ENCODE measurements around the gene CYP27A1. TPM values are rescaled to one million over a fixed set of nuclear protein-coding genes. Genes with fewer than 3 reads are reported as not detected.

Gene CYP27A1
- total RNA-seq, 1 experiment from 2014 or later, result 3.2 TPM

GRCh38 chr2:218849721-218850120 is 67.8 kb downstream of the CYP27A1 start:
- H3K27me3 ChIP-seq, result no peaks in the 10 kb centered on the region
- no peaks in the 10 kb centered on the region for H3K36me3 ChIP-seq
- H3K4me3 ChIP-seq, result no peak overlapping the region
- peaks cover 4% of the 10 kb centered on the region; the same call in 1 of the 2 replicates for H3K4me1 ChIP-seq
- no peak for DNase-seq
- no peak overlapping the region for H3K27ac ChIP-seq
- no peaks in the 10 kb centered on the region for H3K9me3 ChIP-seq (replicated peaks)

GRCh38 chr2:218850796-218851195 is 68.8 kb downstream of the CYP27A1 start:
- H3K4me1 ChIP-seq, result peaks cover 11% of the 10 kb centered on the region
- no peaks in the 10 kb centered on the region for H3K27me3 ChIP-seq
- no peak for DNase-seq

GRCh38 chr2:218851286-218851685 is 69.3 kb downstream of the CYP27A1 start:
- no peak for DNase-seq
- Histone ChIP-seq H3K27me3 (no peaks in the 10 kb centered on the region), H3K4me1 (peaks cover 16% of the 10 kb centered on the region), H3K27ac (no peak overlapping the region), H3K36me3 (no peaks in the 10 kb centered on the region), H3K4me3 (no peak overlapping the region), H3K9me3 (replicated peaks) (no peaks in the 10 kb centered on the region)

More at GRCh38 chr2:218850796-218851195, 68.8 kb downstream of the CYP27A1 start:
- Histone ChIP-seq H3K9me3 (replicated peaks) (no peaks in the 10 kb centered on the region), H3K27ac (no peak overlapping the region), H3K4me3 (no peak overlapping the region), H3K36me3 (no peaks in the 10 kb centered on the region)

GRCh38 chr2:218852911-218853667 is 71.1 kb downstream of the CYP27A1 start:
- Histone ChIP-seq H3K27me3 (no peaks in the 10 kb centered on the region), H3K4me1 (peaks cover 28% of the 10 kb centered on the region), H3K9me3 (replicated peaks) (no peaks in the 10 kb centered on the region), H3K36me3 (no peaks in the 10 kb centered on the region), H3K4me3 (no peak overlapping the region), H3K27ac (no peak overlapping the region)
- peak; percentile 56 to 78 for DNase-seq

- no peak for DNase-seq
Observed at GRCh38 chr2:218853766-218854165, 71.8 kb downstream of the CYP27A1 start.

GRCh38 chr2:218854860-218855259 is 72.9 kb downstream of the CYP27A1 start:
- H3K4me1 ChIP-seq, result peaks cover 25% of the 10 kb centered on the region
- peaks cover 5% of the 10 kb centered on the region; the same call in 1 of the 2 replicates for H3K27me3 ChIP-seq
- H3K27ac ChIP-seq, result no peak overlapping the region
- no peak for DNase-seq
- no peaks in the 10 kb centered on the region for H3K9me3 ChIP-seq (replicated peaks)
- no peaks in the 10 kb centered on the region for H3K36me3 ChIP-seq
- no peak overlapping the region for H3K4me3 ChIP-seq

More at GRCh38 chr2:218853766-218854165, 71.8 kb downstream of the CYP27A1 start:
- Histone ChIP-seq H3K27me3 (no peaks in the 10 kb centered on the region; the same call in 1 of the 2 replicates), H3K4me1 (peaks cover 28% of the 10 kb centered on the region), H3K4me3 (no peak overlapping the region), H3K27ac (no peak overlapping the region), H3K9me3 (replicated peaks) (no peaks in the 10 kb centered on the region), H3K36me3 (no peaks in the 10 kb centered on the region)

GRCh38 chr2:218855305-218856166 is 73.6 kb downstream of the CYP27A1 start:
- H3K4me3 ChIP-seq, result no peak overlapping the region
- peaks cover 12% of the 10 kb centered on the region; the same call in 1 of the 2 replicates for H3K27me3 ChIP-seq
- H3K27ac ChIP-seq, result no peak overlapping the region
- peak in 1 of 2 experiments; percentile 29 for DNase-seq
- H3K9me3 ChIP-seq (replicated peaks), result no peaks in the 10 kb centered on the region
- H3K36me3 ChIP-seq, result no peaks in the 10 kb centered on the region
- peaks cover 31% of the 10 kb centered on the region for H3K4me1 ChIP-seq

- peaks cover 31% of the 10 kb centered on the region for H3K4me1 ChIP-seq
- H3K27ac ChIP-seq, result no peak overlapping the region
- H3K36me3 ChIP-seq, result no peaks in the 10 kb centered on the region
- H3K9me3 ChIP-seq (replicated peaks), result no peaks in the 10 kb centered on the region
- peaks cover 12% of the 10 kb centered on the region; the same call in 1 of the 2 replicates for H3K27me3 ChIP-seq
- DNase-seq, result peak; percentile 38 to 59
- no peak overlapping the region for H3K4me3 ChIP-seq
Observed at GRCh38 chr2:218856167-218856895, 74.4 kb downstream of the CYP27A1 start.

GRCh38 chr2:218856896-218857243 is 74.9 kb downstream of the CYP27A1 start:
- Histone ChIP-seq H3K4me3 (no peak overlapping the region), H3K27ac (no peak overlapping the region), H3K36me3 (no peaks in the 10 kb centered on the region), H3K27me3 (peaks cover 12% of the 10 kb centered on the region; the same call in 1 of the 2 replicates), H3K9me3 (replicated peaks) (no peaks in the 10 kb centered on the region), H3K4me1 (peaks cover 31% of the 10 kb centered on the region)
- DNase-seq, result no peak

- peak; percentile 41 to 46 for DNase-seq
Observed at GRCh38 chr2:218857371-218858137, 75.6 kb downstream of the CYP27A1 start.

GRCh38 chr2:218858138-218858445 is 76.1 kb downstream of the CYP27A1 start:
- no peak overlapping the region for H3K4me3 ChIP-seq
- H3K9me3 ChIP-seq (replicated peaks), result no peaks in the 10 kb centered on the region
- H3K27ac ChIP-seq, result no peak overlapping the region
- DNase-seq, result no peak
- peaks cover 31% of the 10 kb centered on the region for H3K4me1 ChIP-seq
- H3K27me3 ChIP-seq, result peaks cover 12% of the 10 kb centered on the region; the same call in 1 of the 2 replicates
- no peaks in the 10 kb centered on the region for H3K36me3 ChIP-seq

More at GRCh38 chr2:218857371-218858137, 75.6 kb downstream of the CYP27A1 start:
- peaks cover 31% of the 10 kb centered on the region for H3K4me1 ChIP-seq
- no peaks in the 10 kb centered on the region for H3K36me3 ChIP-seq
- H3K27me3 ChIP-seq, result peaks cover 12% of the 10 kb centered on the region; the same call in 1 of the 2 replicates
- H3K9me3 ChIP-seq (replicated peaks), result no peaks in the 10 kb centered on the region
- no peak overlapping the region for H3K4me3 ChIP-seq
- no peak overlapping the region for H3K27ac ChIP-seq

GRCh38 chr2:218858671-218859555 is 77.0 kb downstream of the CYP27A1 start:
- H3K4me3 ChIP-seq, result peak overlapping the region; percentile 22; the same call in 1 of the 2 replicates
- no peaks in the 10 kb centered on the region for H3K9me3 ChIP-seq (replicated peaks)
- no peak overlapping the region for H3K27ac ChIP-seq
- H3K27me3 ChIP-seq, result peaks cover 12% of the 10 kb centered on the region; the same call in 1 of the 2 replicates
- DNase-seq, result no peak
- H3K36me3 ChIP-seq, result no peaks in the 10 kb centered on the region
- H3K4me1 ChIP-seq, result peaks cover 31% of the 10 kb centered on the region

- Histone ChIP-seq H3K27me3 (peaks cover 12% of the 10 kb centered on the region; the same call in 1 of the 2 replicates), H3K9me3 (replicated peaks) (no peaks in the 10 kb centered on the region), H3K4me3 (peak within 1 kb of the TSS; percentile 49), H3K36me3 (no peaks in the 10 kb centered on the region), H3K4me1 (peaks cover 31% of the 10 kb centered on the region), H3K27ac (no peak within 1 kb of the TSS)
- DNase-seq, result peak in 1 of 2 experiments; percentile 29
Observed at GRCh38 chr2:218859556-218859987, 77.6 kb downstream of the CYP27A1 start, which contains the start of gene WNT6. Gene WNT6, plus strand, starts transcription at chr2:218859805. Its CDS starts 233 bp downstream, at chr2:218860038.

Data from SJCRH30 (cell line).